Measurements from ENCODE around the gene RPS19.

GRCh38 chr19:41862445-41862986, 2.5 kb downstream of the RPS19 start:
- TF ChIP-seq SUZ12 (IDR thresholded peaks at IDR 0.05; ENCODE audit: extremely low read depth, insufficient read depth, insufficient read length) (no peak), ZNF274 (IDR thresholded peaks at IDR 0.05; ENCODE audit: low read depth, low read length) (no peak), YY1 (IDR thresholded peaks at IDR 0.05; ENCODE audit: insufficient read depth, insufficient read length) (no peak)
